ENCODE data around the gene PTPRE. TPM values are rescaled to one million over a fixed set of nuclear protein-coding genes. Genes with fewer than 3 reads are reported as not detected.

The PTPRE gene
- total and polyA plus RNA-seq, 4 donors: 1.5 to 12.5 (median 3.7) TPM

DNA sequence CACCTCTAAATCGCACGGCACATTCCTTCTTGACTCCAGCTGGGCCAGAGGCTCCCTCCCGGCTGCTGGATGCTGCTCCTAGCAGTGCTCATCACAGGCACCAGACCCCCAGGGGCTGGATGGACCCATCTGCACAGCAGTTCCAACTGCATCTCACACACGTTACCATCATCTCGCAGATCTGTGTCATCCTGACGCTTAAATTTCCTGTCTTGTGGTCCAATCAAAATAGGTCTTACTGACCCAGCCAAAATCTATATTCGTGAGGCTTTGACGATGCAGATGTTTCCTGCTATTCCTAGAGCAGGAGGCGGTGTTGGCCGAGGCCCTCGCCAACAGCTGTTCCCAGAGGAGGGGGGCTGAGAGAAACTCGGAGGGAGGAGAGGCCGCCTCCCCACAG, 111.3 kb downstream of the PTPRE start:
- H3K27me3 ChIP-seq (ENCODE audit: control insufficient read depth in 4 of 4, insufficient read depth in 4 of 4, low read length in 3 of 4): no peaks in the 10 kb centered on the region
- 65% methylated on average over 13 of the region's 13 CpGs for WGBS
- DNase-seq (ENCODE audit: low spot score): no peak

DNA sequence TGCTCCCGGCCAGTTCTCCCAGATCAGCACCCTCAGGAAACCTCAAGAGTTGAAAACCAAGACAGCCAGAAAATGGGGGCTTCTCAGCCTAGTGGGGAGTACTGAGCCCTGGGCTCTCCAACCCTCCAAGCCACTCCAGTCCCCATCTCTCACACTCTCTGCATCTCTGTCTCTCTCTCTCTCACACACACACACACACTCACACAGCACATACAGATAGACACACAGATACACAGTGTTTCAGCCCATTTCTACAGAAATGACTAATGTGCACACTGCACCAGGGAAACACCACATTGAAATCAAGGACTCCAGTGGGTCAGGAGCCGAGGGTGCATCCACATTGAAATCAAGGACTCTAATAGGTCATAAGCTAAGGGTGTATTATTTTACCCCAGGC, 111.8 kb downstream of the PTPRE start:
- no peak for DNase-seq (ENCODE audit: low spot score)
- no peaks in the 10 kb centered on the region for H3K36me3 ChIP-seq (ENCODE audit: control insufficient read depth in 4 of 4, insufficient read depth in 3 of 4, low read depth in 1 of 4, low read length in 3 of 4)
- no peaks in the 10 kb centered on the region for H3K4me1 ChIP-seq (ENCODE audit: control insufficient read depth in 4 of 4, insufficient read depth in 4 of 4, low read length in 3 of 4)
- 82% methylated on average over 2 of the region's 2 CpGs for WGBS
- H3K9me3 ChIP-seq (ENCODE audit: control insufficient read depth in 4 of 4, low read length in 3 of 4): no peaks in the 10 kb centered on the region
- TF ChIP-seq, protein P1, sequence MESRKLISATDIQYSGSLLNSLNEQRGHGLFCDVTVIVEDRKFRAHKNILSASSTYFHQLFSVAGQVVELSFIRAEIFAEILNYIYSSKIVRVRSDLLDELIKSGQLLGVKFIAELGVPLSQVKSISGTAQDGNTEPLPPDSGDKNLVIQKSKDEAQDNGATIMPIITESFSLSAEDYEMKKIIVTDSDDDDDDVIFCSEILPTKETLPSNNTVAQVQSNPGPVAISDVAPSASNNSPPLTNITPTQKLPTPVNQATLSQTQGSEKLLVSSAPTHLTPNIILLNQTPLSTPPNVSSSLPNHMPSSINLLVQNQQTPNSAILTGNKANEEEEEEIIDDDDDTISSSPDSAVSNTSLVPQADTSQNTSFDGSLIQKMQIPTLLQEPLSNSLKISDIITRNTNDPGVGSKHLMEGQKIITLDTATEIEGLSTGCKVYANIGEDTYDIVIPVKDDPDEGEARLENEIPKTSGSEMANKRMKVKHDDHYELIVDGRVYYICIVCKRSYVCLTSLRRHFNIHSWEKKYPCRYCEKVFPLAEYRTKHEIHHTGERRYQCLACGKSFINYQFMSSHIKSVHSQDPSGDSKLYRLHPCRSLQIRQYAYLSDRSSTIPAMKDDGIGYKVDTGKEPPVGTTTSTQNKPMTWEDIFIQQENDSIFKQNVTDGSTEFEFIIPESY (IDR thresholded peaks at IDR 0.05): no peak
- TF ChIP-seq FOXA2 (IDR thresholded peaks at IDR 0.05): no peak
- no peak for TF ChIP-seq HNF4A (conservative IDR thresholded peaks at IDR 0.05)
- TF ChIP-seq, protein P2, sequence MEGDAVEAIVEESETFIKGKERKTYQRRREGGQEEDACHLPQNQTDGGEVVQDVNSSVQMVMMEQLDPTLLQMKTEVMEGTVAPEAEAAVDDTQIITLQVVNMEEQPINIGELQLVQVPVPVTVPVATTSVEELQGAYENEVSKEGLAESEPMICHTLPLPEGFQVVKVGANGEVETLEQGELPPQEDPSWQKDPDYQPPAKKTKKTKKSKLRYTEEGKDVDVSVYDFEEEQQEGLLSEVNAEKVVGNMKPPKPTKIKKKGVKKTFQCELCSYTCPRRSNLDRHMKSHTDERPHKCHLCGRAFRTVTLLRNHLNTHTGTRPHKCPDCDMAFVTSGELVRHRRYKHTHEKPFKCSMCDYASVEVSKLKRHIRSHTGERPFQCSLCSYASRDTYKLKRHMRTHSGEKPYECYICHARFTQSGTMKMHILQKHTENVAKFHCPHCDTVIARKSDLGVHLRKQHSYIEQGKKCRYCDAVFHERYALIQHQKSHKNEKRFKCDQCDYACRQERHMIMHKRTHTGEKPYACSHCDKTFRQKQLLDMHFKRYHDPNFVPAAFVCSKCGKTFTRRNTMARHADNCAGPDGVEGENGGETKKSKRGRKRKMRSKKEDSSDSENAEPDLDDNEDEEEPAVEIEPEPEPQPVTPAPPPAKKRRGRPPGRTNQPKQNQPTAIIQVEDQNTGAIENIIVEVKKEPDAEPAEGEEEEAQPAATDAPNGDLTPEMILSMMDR (IDR thresholded peaks at IDR 0.05; ENCODE audit: low read depth, low read length, missing input control): no peak
- no peak for TF ChIP-seq NR2F2 (IDR thresholded peaks at IDR 0.05)
- TF ChIP-seq RXRA (IDR thresholded peaks at IDR 0.05): no peak
- no peak for TF ChIP-seq YY1 (IDR thresholded peaks at IDR 0.05)
- TF ChIP-seq RAD21 (IDR thresholded peaks at IDR 0.05): no peak
- TF ChIP-seq, protein P3, sequence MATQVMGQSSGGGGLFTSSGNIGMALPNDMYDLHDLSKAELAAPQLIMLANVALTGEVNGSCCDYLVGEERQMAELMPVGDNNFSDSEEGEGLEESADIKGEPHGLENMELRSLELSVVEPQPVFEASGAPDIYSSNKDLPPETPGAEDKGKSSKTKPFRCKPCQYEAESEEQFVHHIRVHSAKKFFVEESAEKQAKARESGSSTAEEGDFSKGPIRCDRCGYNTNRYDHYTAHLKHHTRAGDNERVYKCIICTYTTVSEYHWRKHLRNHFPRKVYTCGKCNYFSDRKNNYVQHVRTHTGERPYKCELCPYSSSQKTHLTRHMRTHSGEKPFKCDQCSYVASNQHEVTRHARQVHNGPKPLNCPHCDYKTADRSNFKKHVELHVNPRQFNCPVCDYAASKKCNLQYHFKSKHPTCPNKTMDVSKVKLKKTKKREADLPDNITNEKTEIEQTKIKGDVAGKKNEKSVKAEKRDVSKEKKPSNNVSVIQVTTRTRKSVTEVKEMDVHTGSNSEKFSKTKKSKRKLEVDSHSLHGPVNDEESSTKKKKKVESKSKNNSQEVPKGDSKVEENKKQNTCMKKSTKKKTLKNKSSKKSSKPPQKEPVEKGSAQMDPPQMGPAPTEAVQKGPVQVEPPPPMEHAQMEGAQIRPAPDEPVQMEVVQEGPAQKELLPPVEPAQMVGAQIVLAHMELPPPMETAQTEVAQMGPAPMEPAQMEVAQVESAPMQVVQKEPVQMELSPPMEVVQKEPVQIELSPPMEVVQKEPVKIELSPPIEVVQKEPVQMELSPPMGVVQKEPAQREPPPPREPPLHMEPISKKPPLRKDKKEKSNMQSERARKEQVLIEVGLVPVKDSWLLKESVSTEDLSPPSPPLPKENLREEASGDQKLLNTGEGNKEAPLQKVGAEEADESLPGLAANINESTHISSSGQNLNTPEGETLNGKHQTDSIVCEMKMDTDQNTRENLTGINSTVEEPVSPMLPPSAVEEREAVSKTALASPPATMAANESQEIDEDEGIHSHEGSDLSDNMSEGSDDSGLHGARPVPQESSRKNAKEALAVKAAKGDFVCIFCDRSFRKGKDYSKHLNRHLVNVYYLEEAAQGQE (IDR thresholded peaks at IDR 0.05): no peak
- TF ChIP-seq, protein P4, sequence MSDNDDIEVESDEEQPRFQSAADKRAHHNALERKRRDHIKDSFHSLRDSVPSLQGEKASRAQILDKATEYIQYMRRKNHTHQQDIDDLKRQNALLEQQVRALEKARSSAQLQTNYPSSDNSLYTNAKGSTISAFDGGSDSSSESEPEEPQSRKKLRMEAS (IDR thresholded peaks at IDR 0.05): no peak
- no peak for TF ChIP-seq JUND (IDR thresholded peaks at IDR 0.05)
- H3K4me3 ChIP-seq (ENCODE audit: low read depth in 1 of 3, low read length in 3 of 3): no peak overlapping the region
- no peak overlapping the region for H3K27ac ChIP-seq (ENCODE audit: low read depth in 1 of 2, low read length in 2 of 2)
- no peak overlapping the region for H3K9ac ChIP-seq (ENCODE audit: low read depth in 1 of 2, low read length in 2 of 2)
- H3K27me3 ChIP-seq (ENCODE audit: control insufficient read depth in 4 of 4, insufficient read depth in 4 of 4, low read length in 3 of 4): no peaks in the 10 kb centered on the region

More for the DNA sequence above, 111.3 kb downstream of the PTPRE start:
- H3K4me1 ChIP-seq (ENCODE audit: control insufficient read depth in 4 of 4, insufficient read depth in 4 of 4, low read length in 3 of 4): no peaks in the 10 kb centered on the region
- H3K9ac ChIP-seq (ENCODE audit: low read depth in 1 of 2, low read length in 2 of 2): no peak overlapping the region
- TF ChIP-seq FOXA2 (IDR thresholded peaks at IDR 0.05) (no peak), EGR1 (IDR thresholded peaks at IDR 0.05; ENCODE audit: low read depth in 2 of 2) (no peak), JUND (IDR thresholded peaks at IDR 0.05) (no peak), YY1 (IDR thresholded peaks at IDR 0.05) (no peak), RAD21 (IDR thresholded peaks at IDR 0.05) (no peak)
- H3K9me3 ChIP-seq (ENCODE audit: control insufficient read depth in 4 of 4, low read length in 3 of 4): no peaks in the 10 kb centered on the region
- no peak overlapping the region for H3K4me3 ChIP-seq (ENCODE audit: low read depth in 1 of 3, low read length in 3 of 3)
- H3K27ac ChIP-seq (ENCODE audit: low read depth in 1 of 2, low read length in 2 of 2): no peak overlapping the region
- no peaks in the 10 kb centered on the region for H3K36me3 ChIP-seq (ENCODE audit: control insufficient read depth in 4 of 4, insufficient read depth in 3 of 4, low read depth in 1 of 4, low read length in 3 of 4)

Data from liver (tissue), 9 donors.